ENCODE measurements around the gene PALMD. TPM values are rescaled to one million over a fixed set of nuclear protein-coding genes. Genes with fewer than 3 reads are reported as not detected.

Gene PALMD
- polyA plus RNA-seq, 2 of the 4 experiments (the other 2 are of a cell fraction): 0.92 to 3.1 TPM

- TF ChIP-seq HMGXB4 (CRISPR knock-in tag; IDR thresholded peaks at IDR 0.05; ENCODE audit: borderline replicate concordance): no peak
- TF ChIP-seq RCOR1 (IDR thresholded peaks at IDR 0.05; ENCODE audit: low read depth, low read length): no peak
- TF ChIP-seq GATA3 (IDR thresholded peaks at IDR 0.05; ENCODE audit: borderline replicate concordance): no peak
- TF ChIP-seq CHD4 (IDR thresholded peaks at IDR 0.05; ENCODE audit: borderline replicate concordance): no peak
- TF ChIP-seq RFX5 (IDR thresholded peaks at IDR 0.05): no peak
- TF ChIP-seq ZSCAN20 (CRISPR knock-in tag; IDR thresholded peaks at IDR 0.05): no peak
- TF ChIP-seq MAZ (IDR thresholded peaks at IDR 0.05; ENCODE audit: borderline replicate concordance, low read depth, low read length): no peak
Measured at GRCh38 chr1:99608058-99608457, 37.9 kb upstream of the PALMD start (continued).

GRCh38 chr1:99613716-99614115 is 32.2 kb upstream of the PALMD start:
- WGBS (ENCODE audit: missing lambda C conversion rate): 14% methylated on average over 2 of the region's 2 CpGs
- Histone ChIP-seq H3K4me3 (no peak overlapping the region), H3K27ac (no peak overlapping the region), H3K4me2 (no peak overlapping the region), H3K9me3 (no peaks in the 10 kb centered on the region), H3K4me1 (0 out of 3 replicates have a peak, but pooled peaks cover 3% of the 10 kb centered on the region)
- no peak for TF ChIP-seq HOXA7 (CRISPR knock-in tag; IDR thresholded peaks at IDR 0.05)
- TF ChIP-seq KDM5A (IDR thresholded peaks at IDR 0.05): no peak
- TF ChIP-seq EHF (CRISPR knock-in tag; IDR thresholded peaks at IDR 0.05): no peak
- TF ChIP-seq E2F6 (IDR thresholded peaks at IDR 0.05; ENCODE audit: borderline replicate concordance, low read depth): no peak
- TF ChIP-seq RCOR1 (IDR thresholded peaks at IDR 0.05; ENCODE audit: low read depth, low read length): no peak
- TF ChIP-seq ZNF302 (CRISPR knock-in tag; IDR thresholded peaks at IDR 0.05): no peak
- TF ChIP-seq CTCF (IDR thresholded peaks at IDR 0.05): no peak
- TF ChIP-seq CHD4 (IDR thresholded peaks at IDR 0.05; ENCODE audit: borderline replicate concordance): no peak
- TF ChIP-seq RFX5 (IDR thresholded peaks at IDR 0.05): no peak
- ATAC-seq (no peak), FAIRE-seq (no peak), DNase-seq (ENCODE audit: low read depth in 1 of 2, low spot score in 1 of 2) (no peak)
- CTCF ChIA-PET: no interaction called here
- POLR2A ChIA-PET: no interaction called here

- ATAC-seq (no peak), DNase-seq (ENCODE audit: low read depth in 1 of 2, low spot score in 1 of 2) (no peak), FAIRE-seq (no peak)
- Histone ChIP-seq H3K27ac (no peak overlapping the region), H3K4me3 (no peak overlapping the region), H3K9me3 (no peaks in the 10 kb centered on the region), H3K4me2 (no peak overlapping the region), H3K4me1 (0 out of 3 replicates have a peak, but pooled peaks cover 3% of the 10 kb centered on the region)
- POLR2A ChIA-PET: no interaction called here
- TF ChIP-seq TP53 (CRISPR knock-in tag; IDR thresholded peaks at IDR 0.05): no peak
- no peak for TF ChIP-seq NPAS2 (CRISPR knock-in tag; IDR thresholded peaks at IDR 0.05; ENCODE audit: borderline replicate concordance)
- no peak for TF ChIP-seq CTCF (IDR thresholded peaks at IDR 0.05)
- CTCF ChIA-PET: no interaction called here
Measured at GRCh38 chr1:99614728-99615127, 31.2 kb upstream of the PALMD start.

Data from A549 (cell line).